ENCODE results near the gene ADCK1.

- no peak for TF ChIP-seq CTCF (conservative IDR thresholded peaks at IDR 0.05)
- no peak for TF ChIP-seq ZFX (IDR thresholded peaks at IDR 0.05)
These were observed 47.0 kb upstream of the ADCK1 start for GRCh38 chr14:77752799-77753516.

Measured in C4-2B (cell line).